Activated CD8-positive, alpha-beta T cell treated with anti-CD3 and anti-CD28 coated beads for 36 hours (primary cell): ENCODE measurements around the gene TPCN1. TPM values are rescaled to one million over a fixed set of nuclear protein-coding genes. Genes with fewer than 3 reads are reported as not detected.

ENCODE experiments used
- ATAC-seq: fragments of 200-7000 bp; cut with Tn5 transposase; one replicate; pipeline ENCODE4 v1.10.0; 2021; ENCODE audit warnings: mild to moderate bottlenecking, moderate library complexity
- CTCF ChIA-PET: fragments of 350-600 bp; sonication (Branson Sonifier 250); formaldehyde crosslinking; loops from one replicate; lab custom pipeline; 2021; ENCODE audit warnings: antibody characterized with exemption; lab: Charles Lee
- POLR2A ChIA-PET: fragments of 350-600 bp; sonication (Branson Sonifier 250); formaldehyde crosslinking; loops from one replicate; lab custom pipeline; 2021; ENCODE audit warnings: antibody characterized with exemption; lab: Charles Lee
- DNase-seq: peaks from one replicate; pipeline ENCODE4 v3.0.0-alpha.2; 2020
- H3K27ac Mint-ChIP-seq: one replicate; pipeline ENCODE4 v1.8.0; 2021; ENCODE audit warnings: mild to moderate bottlenecking, mixed read lengths
- H3K27me3 Mint-ChIP-seq: one replicate; pipeline ENCODE4 v1.8.0; 2021; ENCODE audit warnings: mixed read lengths
- H3K36me3 Mint-ChIP-seq: one replicate; pipeline ENCODE4 v1.8.0; 2021; ENCODE audit warnings: low read depth, mixed read lengths
- H3K4me1 Mint-ChIP-seq: one replicate; pipeline ENCODE4 v1.8.0; 2021; ENCODE audit warnings: low read depth, mixed read lengths
- H3K4me3 Mint-ChIP-seq: one replicate; pipeline ENCODE4 v1.8.0; 2021; ENCODE audit warnings: mild to moderate bottlenecking, moderate library complexity, mixed read lengths
- H3K9me3 Mint-ChIP-seq: one replicate; pipeline ENCODE4 v1.8.0; 2021; ENCODE audit warnings: mixed read lengths
- CTCF ChIP-seq: fragments of 200-600 bp; IDR thresholded peaks from one replicate; pipeline ENCODE4 v1.8.0; 2022; ENCODE audit warnings: antibody characterized with exemption, mild to moderate bottlenecking
- intact Hi-C: fragments of 100-400 bp; cut with micrococcal nuclease; formaldehyde crosslinking; loops from one replicate; pipeline ENCODE4 v1.10.0; 2022
- total RNA-seq, 2 experiments: library from RNA; stranded (reverse); gene quantifications; one replicate each; pipeline ENCODE4 v1.2.3, GENCODE V29; 2021

Gene TPCN1
- total RNA-seq, 2 experiments from 2014 or later: 29.9 to 33.5 TPM

- intact Hi-C loops: loop anchor here (5.0 to 10.0 kb wide), 2 partner anchors 35 to 217 kb away; no protein-coding TSS in a partner anchor
- Mint-ChIP-seq H3K27me3 (no peaks in the 10 kb centered on the region), H3K9me3 (no peaks in the 10 kb centered on the region), H3K36me3 (no peaks in the 10 kb centered on the region), H3K27ac (no peak overlapping the region), H3K4me3 (no peak overlapping the region), H3K4me1 (no peaks in the 10 kb centered on the region)
- POLR2A ChIA-PET: interaction anchor here (1.2 kb wide), 1 partner anchor 12 kb away, joined by 5 read pairs; the partner anchor contains the start of genes DDX54 and RITA1
- CTCF ChIA-PET: interaction anchor here (0.7 to 3.7 kb wide), 6 partner anchors 10 to 228 kb away, joined by 3 to 15 read pairs (median 4); partner anchors contain the start of genes DDX54 and RITA1
- no peak for TF ChIP-seq CTCF
- ATAC-seq: no peak
- no peak for DNase-seq
Measured at GRCh38 chr12:113197518-113198077, 23.7 kb upstream of the TPCN1 start.

- H3K9me3 Mint-ChIP-seq: no peaks in the 10 kb centered on the region
- no peaks in the 10 kb centered on the region for H3K4me1 Mint-ChIP-seq
- ATAC-seq: no peak
- no peak for TF ChIP-seq CTCF
- H3K36me3 Mint-ChIP-seq: no peaks in the 10 kb centered on the region
- no peak overlapping the region for H3K27ac Mint-ChIP-seq
- intact Hi-C loops: loop anchor here (5.0 to 10.0 kb wide), 2 partner anchors 34 to 217 kb away; no protein-coding TSS in a partner anchor
- CTCF ChIA-PET: interaction anchor here (0.7 kb wide), 1 partner anchor 35 kb away, joined by 3 read pairs; no protein-coding TSS in a partner anchor
- no peak for DNase-seq
- no peaks in the 10 kb centered on the region for H3K27me3 Mint-ChIP-seq
- POLR2A ChIA-PET: interaction anchor here (1.2 kb wide), 1 partner anchor 13 kb away, joined by 5 read pairs; the partner anchor contains the start of genes DDX54 and RITA1
- no peak overlapping the region for H3K4me3 Mint-ChIP-seq
Measured at GRCh38 chr12:113198296-113198695, 23.0 kb upstream of the TPCN1 start.

GRCh38 chr12:113200021-113200797 lies 21.1 kb upstream of the TPCN1 start:
- ATAC-seq: no peak
- intact Hi-C loops: no loop called here
- POLR2A ChIA-PET: no interaction called here

GRCh38 chr12:113201187-113202177 lies 19.8 kb upstream of the TPCN1 start:
- POLR2A ChIA-PET: interaction anchor here (1.0 to 1.7 kb wide), 2 partner anchors 10 to 30 kb away, joined by 4 to 5 read pairs; no protein-coding TSS in a partner anchor
- Mint-ChIP-seq H3K27me3 (no peaks in the 10 kb centered on the region), H3K27ac (no peak overlapping the region), H3K9me3 (peaks cover 3% of the 10 kb centered on the region), H3K36me3 (no peaks in the 10 kb centered on the region), H3K4me3 (no peak overlapping the region), H3K4me1 (peaks cover 11% of the 10 kb centered on the region)
- ATAC-seq (no peak), DNase-seq (no peak)
- TF ChIP-seq CTCF: no peak
- CTCF ChIA-PET: interaction anchor here (1.6 kb wide), 1 partner anchor 27 kb away, joined by 5 read pairs; no protein-coding TSS in a partner anchor
- intact Hi-C loops: no loop called here

More at GRCh38 chr12:113200021-113200797, 21.1 kb upstream of the TPCN1 start:
- Mint-ChIP-seq H3K9me3 (no peaks in the 10 kb centered on the region), H3K4me3 (no peak overlapping the region), H3K27me3 (no peaks in the 10 kb centered on the region), H3K27ac (no peak overlapping the region), H3K4me1 (peaks cover 6% of the 10 kb centered on the region), H3K36me3 (no peaks in the 10 kb centered on the region)
- no peak for TF ChIP-seq CTCF
- CTCF ChIA-PET: interaction anchor here (1.2 to 1.6 kb wide), 2 partner anchors 26 to 34 kb away, joined by 3 to 5 read pairs; no protein-coding TSS in a partner anchor
- DNase-seq: no peak
